ENCODE results near the gene NRG3.

DNA sequence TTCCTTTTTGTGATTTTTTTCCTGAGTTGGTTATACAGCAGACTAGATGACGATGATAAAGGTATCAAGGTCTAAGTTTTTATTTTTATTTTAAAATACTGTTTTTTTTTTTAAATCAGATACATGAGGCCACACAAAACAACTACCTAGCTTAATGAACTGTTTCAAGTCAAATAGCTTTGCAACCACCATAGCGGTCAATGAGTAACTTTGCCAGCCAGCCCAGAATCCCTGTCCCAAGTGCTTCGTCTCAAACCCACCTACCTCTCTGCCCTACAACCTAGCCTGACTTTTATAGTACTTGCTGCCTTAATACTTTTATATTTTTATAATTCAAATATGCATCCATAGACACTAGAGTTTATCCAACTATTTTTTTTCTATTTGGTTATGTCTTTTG, 676.5 kb downstream of the NRG3 start:
- TF ChIP-seq, protein P1, sequence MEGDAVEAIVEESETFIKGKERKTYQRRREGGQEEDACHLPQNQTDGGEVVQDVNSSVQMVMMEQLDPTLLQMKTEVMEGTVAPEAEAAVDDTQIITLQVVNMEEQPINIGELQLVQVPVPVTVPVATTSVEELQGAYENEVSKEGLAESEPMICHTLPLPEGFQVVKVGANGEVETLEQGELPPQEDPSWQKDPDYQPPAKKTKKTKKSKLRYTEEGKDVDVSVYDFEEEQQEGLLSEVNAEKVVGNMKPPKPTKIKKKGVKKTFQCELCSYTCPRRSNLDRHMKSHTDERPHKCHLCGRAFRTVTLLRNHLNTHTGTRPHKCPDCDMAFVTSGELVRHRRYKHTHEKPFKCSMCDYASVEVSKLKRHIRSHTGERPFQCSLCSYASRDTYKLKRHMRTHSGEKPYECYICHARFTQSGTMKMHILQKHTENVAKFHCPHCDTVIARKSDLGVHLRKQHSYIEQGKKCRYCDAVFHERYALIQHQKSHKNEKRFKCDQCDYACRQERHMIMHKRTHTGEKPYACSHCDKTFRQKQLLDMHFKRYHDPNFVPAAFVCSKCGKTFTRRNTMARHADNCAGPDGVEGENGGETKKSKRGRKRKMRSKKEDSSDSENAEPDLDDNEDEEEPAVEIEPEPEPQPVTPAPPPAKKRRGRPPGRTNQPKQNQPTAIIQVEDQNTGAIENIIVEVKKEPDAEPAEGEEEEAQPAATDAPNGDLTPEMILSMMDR (IDR thresholded peaks at IDR 0.05) = no peak
- TF ChIP-seq TCF7L2 (IDR thresholded peaks at IDR 0.05; ENCODE audit: low read depth, low read length) (no peak), SIN3A (IDR thresholded peaks at IDR 0.05; ENCODE audit: borderline replicate concordance, insufficient read depth, low read depth, low read length) (no peak)
- TF ChIP-seq, protein P2, sequence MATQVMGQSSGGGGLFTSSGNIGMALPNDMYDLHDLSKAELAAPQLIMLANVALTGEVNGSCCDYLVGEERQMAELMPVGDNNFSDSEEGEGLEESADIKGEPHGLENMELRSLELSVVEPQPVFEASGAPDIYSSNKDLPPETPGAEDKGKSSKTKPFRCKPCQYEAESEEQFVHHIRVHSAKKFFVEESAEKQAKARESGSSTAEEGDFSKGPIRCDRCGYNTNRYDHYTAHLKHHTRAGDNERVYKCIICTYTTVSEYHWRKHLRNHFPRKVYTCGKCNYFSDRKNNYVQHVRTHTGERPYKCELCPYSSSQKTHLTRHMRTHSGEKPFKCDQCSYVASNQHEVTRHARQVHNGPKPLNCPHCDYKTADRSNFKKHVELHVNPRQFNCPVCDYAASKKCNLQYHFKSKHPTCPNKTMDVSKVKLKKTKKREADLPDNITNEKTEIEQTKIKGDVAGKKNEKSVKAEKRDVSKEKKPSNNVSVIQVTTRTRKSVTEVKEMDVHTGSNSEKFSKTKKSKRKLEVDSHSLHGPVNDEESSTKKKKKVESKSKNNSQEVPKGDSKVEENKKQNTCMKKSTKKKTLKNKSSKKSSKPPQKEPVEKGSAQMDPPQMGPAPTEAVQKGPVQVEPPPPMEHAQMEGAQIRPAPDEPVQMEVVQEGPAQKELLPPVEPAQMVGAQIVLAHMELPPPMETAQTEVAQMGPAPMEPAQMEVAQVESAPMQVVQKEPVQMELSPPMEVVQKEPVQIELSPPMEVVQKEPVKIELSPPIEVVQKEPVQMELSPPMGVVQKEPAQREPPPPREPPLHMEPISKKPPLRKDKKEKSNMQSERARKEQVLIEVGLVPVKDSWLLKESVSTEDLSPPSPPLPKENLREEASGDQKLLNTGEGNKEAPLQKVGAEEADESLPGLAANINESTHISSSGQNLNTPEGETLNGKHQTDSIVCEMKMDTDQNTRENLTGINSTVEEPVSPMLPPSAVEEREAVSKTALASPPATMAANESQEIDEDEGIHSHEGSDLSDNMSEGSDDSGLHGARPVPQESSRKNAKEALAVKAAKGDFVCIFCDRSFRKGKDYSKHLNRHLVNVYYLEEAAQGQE (IDR thresholded peaks at IDR 0.05; ENCODE audit: insufficient read depth in 1 of 2, low read depth in 2 of 2, low read length in 1 of 2) = no peak

All from Panc1 (cell line).